ENCODE results near the gene FATE1.

DNA sequence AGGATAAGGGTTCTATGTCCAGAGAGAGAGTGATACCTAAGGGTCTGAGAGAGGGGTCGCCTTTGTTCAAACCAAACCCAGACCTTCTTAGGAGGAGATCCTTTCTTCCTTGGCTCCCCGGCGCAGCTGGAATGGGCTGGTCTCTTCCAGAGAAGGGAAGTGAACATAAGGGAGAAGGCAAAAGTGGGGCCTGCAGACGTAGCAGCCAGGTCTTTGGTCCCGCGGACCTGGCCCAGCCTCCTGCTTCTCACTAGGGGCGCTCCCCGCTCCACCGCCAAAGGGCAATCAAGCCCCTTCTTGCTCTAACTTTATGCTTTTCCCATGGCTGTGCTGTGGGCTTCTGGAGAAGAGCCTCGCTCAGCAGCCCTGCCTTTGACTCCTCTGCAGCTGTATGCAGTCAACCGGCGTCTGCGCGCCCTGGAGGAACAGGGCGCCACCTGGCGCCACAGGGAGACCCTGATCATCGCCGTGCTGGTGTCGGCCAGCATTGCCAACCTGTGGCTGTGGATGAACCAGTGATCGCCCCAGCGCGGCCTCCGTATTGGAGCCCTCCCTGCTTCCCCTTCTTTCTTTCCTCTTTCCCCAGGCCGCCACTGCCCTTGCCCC lies 6.5 kb downstream of the FATE1 start:
- TF ChIP-seq, protein P1, sequence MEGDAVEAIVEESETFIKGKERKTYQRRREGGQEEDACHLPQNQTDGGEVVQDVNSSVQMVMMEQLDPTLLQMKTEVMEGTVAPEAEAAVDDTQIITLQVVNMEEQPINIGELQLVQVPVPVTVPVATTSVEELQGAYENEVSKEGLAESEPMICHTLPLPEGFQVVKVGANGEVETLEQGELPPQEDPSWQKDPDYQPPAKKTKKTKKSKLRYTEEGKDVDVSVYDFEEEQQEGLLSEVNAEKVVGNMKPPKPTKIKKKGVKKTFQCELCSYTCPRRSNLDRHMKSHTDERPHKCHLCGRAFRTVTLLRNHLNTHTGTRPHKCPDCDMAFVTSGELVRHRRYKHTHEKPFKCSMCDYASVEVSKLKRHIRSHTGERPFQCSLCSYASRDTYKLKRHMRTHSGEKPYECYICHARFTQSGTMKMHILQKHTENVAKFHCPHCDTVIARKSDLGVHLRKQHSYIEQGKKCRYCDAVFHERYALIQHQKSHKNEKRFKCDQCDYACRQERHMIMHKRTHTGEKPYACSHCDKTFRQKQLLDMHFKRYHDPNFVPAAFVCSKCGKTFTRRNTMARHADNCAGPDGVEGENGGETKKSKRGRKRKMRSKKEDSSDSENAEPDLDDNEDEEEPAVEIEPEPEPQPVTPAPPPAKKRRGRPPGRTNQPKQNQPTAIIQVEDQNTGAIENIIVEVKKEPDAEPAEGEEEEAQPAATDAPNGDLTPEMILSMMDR (IDR thresholded peaks at IDR 0.05; ENCODE audit: poor library complexity), result peak; percentile 49
- no peak for TF ChIP-seq EZH2phosphoT487 (IDR thresholded peaks at IDR 0.05; ENCODE audit: low read depth, severe bottlenecking, unreplicated experiment)

Data from hepatocyte (in vitro differentiated cells).